Liver (tissue), 9 donors: ENCODE measurements around the gene ERC2. TPM values are rescaled to one million over a fixed set of nuclear protein-coding genes. Genes with fewer than 3 reads are reported as not detected.

Source experiments
- DNase-seq: peaks from one replicate; pipeline ENCODE4 v3.0.0-alpha.2; 2017; ENCODE audit warnings: low spot score
- H3K27ac ChIP-seq, 2 donors: one replicate each; pipeline ENCODE4 v1.7.0; 2013; ENCODE audit warnings: inconsistent platforms in 2 of 2, low read length in 2 of 2, control low read depth in 1 of 2, low read depth in 1 of 2, mild to moderate bottlenecking in 1 of 2
- H3K27me3 ChIP-seq, 4 donors: one replicate each; pipeline versions ENCODE4 v1.6.1 to v1.7.0; 2013; ENCODE audit warnings: low read length in 3 of 4, inconsistent platforms in 1 of 4, mild to moderate bottlenecking in 1 of 4, moderate library complexity in 1 of 4; ENCODE audit not compliant: control insufficient read depth in 4 of 4, insufficient read depth in 4 of 4
- H3K36me3 ChIP-seq, 4 donors: one replicate each; pipeline versions ENCODE4 v1.6.1 to v1.7.0; 2013; ENCODE audit warnings: low read length in 3 of 4, mild to moderate bottlenecking in 3 of 4, low read depth in 1 of 4, moderate library complexity in 1 of 4; ENCODE audit not compliant: control insufficient read depth in 4 of 4, insufficient read depth in 3 of 4
- H3K4me1 ChIP-seq, 4 donors: one replicate each; pipeline versions ENCODE4 v1.6.1 to v1.7.0; 2013; ENCODE audit warnings: low read length in 3 of 4, mild to moderate bottlenecking in 3 of 4, moderate library complexity in 1 of 4; ENCODE audit not compliant: control insufficient read depth in 4 of 4, insufficient read depth in 4 of 4
- H3K4me3 ChIP-seq, 3 donors: one replicate each; pipeline versions ENCODE4 v1.6.1 to v1.7.0; 2013; ENCODE audit warnings: low read length in 3 of 3, control low read depth in 1 of 3, low read depth in 1 of 3, mild to moderate bottlenecking in 1 of 3
- H3K9ac ChIP-seq, 2 donors: one replicate each; pipeline ENCODE4 v1.7.0; 2013; ENCODE audit warnings: low read length in 2 of 2, mild to moderate bottlenecking in 2 of 2, moderate library complexity in 2 of 2, control low read depth in 1 of 2, low read depth in 1 of 2
- H3K9me3 ChIP-seq, 4 donors: one replicate each; pipeline versions ENCODE4 v1.6.1 to v1.7.0; 2013; ENCODE audit warnings: low read length in 3 of 4; ENCODE audit not compliant: control insufficient read depth in 4 of 4
- ATF3 ChIP-seq: IDR thresholded peaks from 2 replicates; pipeline ENCODE4 v1.6.1; 2016; ENCODE audit warnings: antibody characterized with exemption
- CTCF ChIP-seq: fragments of 150-350 bp; IDR thresholded peaks from 2 replicates; pipeline ENCODE4 v1.5.1; 2017; ENCODE audit warnings: improper control_type of control experiment, low read depth, low read length; ENCODE audit not compliant: missing input control
- EGR1 ChIP-seq, 2 donors: IDR thresholded peaks; 2 replicates each; pipeline ENCODE4 v1.6.1; 2016 to 2018; ENCODE audit warnings: antibody characterized with exemption in 2 of 2, low read depth in 2 of 2
- FOXA1 ChIP-seq: IDR thresholded peaks from 2 replicates; pipeline ENCODE4 v1.6.1; 2016; ENCODE audit warnings: antibody characterized with exemption
- FOXA2 ChIP-seq: IDR thresholded peaks from 2 replicates; pipeline ENCODE4 v1.6.1; 2016; ENCODE audit warnings: antibody characterized with exemption
- GABPA ChIP-seq, 2 donors: IDR thresholded peaks in 1 of 2; conservative IDR thresholded peaks in 1 of 2; 2 replicates each; pipeline ENCODE4 v1.6.1; 2016; ENCODE audit warnings: antibody characterized with exemption in 2 of 2, mild to moderate bottlenecking in 1 of 2, moderate library complexity in 1 of 2
- HNF4A ChIP-seq, 2 donors: conservative IDR thresholded peaks; 2 replicates each; pipeline ENCODE4 v1.6.1; 2016; ENCODE audit warnings: antibody characterized with exemption in 2 of 2, mild to moderate bottlenecking in 2 of 2
- HNF4G ChIP-seq: IDR thresholded peaks from 2 replicates; pipeline ENCODE4 v1.6.1; 2016; ENCODE audit warnings: antibody characterized with exemption
- JUND ChIP-seq, 2 donors: IDR thresholded peaks; 2 replicates each; pipeline ENCODE4 v1.6.1; 2016; ENCODE audit warnings: antibody characterized with exemption in 2 of 2
- MAX ChIP-seq: IDR thresholded peaks from 2 replicates; pipeline ENCODE4 v1.6.1; 2016; ENCODE audit warnings: antibody characterized with exemption
- NR2F2 ChIP-seq: IDR thresholded peaks from 2 replicates; pipeline ENCODE4 v1.6.1; 2016; ENCODE audit warnings: antibody characterized with exemption
- RXRA ChIP-seq, 2 donors: IDR thresholded peaks; 2 replicates each; pipeline ENCODE4 v1.6.1; 2017 to 2018; ENCODE audit warnings: antibody characterized with exemption in 2 of 2, mild to moderate bottlenecking in 1 of 2
- SP1 ChIP-seq: IDR thresholded peaks from 2 replicates; pipeline ENCODE4 v1.6.1; 2018; ENCODE audit warnings: antibody characterized with exemption, mild to moderate bottlenecking
- TAF1 ChIP-seq: conservative IDR thresholded peaks from 2 replicates; pipeline ENCODE4 v1.6.1; 2016; ENCODE audit warnings: antibody characterized with exemption, mild to moderate bottlenecking
- YY1 ChIP-seq: IDR thresholded peaks from 2 replicates; pipeline ENCODE4 v1.6.1; 2016; ENCODE audit warnings: antibody characterized with exemption, mild to moderate bottlenecking
- ZBTB33 ChIP-seq: IDR thresholded peaks from 2 replicates; pipeline ENCODE4 v1.6.1; 2016; ENCODE audit warnings: antibody characterized with exemption
- WGBS: extraction: QIAGEN DNeasy Blood & Tissue Kit; methylation state at CpG from one replicate; pipeline ENCODE4 v1.1.7; 2013; 5-methylcytosine and 5-hydroxymethylcytosine counted together
- polyA plus RNA-seq, 2 donors: library from polyadenylated mRNA; stranded (reverse) in 1 of 2; unstranded in 1 of 2; fragments of 200-250 nt in 1 of 2; fragments of >200 nt in 1 of 2; fragmentation: Nextera tagmentation in 1 of 2; extraction: Ambion mirVana in 1 of 2; gene quantifications; one replicate each; pipeline versions ENCODE4 v1.2.1 to v1.2.3, GENCODE V29; 2013 to 2015
- total RNA-seq, 2 donors: library from RNA; depleted of rRNA; stranded (reverse); fragments of >200 nt; gene quantifications; one replicate each; pipeline ENCODE4 v1.2.3, GENCODE V29; 2014
- donor health status: healthy.
- donor health status: healthy.
- donor health status: healthy.
- donor health status: healthy.
- donor health status: healthy.

ERC2 gene
- total and polyA plus RNA-seq, 4 donors: 0.14 to 0.25 TPM; not detected in 2

- H3K27ac ChIP-seq: no peak overlapping the region
- H3K36me3 ChIP-seq: no peaks in the 10 kb centered on the region
- H3K27me3 ChIP-seq: peaks cover 0 to 3% (median 0%) of the 10 kb centered on the region in 4 donors
- no peak for DNase-seq
- no peak overlapping the region for H3K4me3 ChIP-seq
- TF ChIP-seq HNF4A (conservative IDR thresholded peaks at IDR 0.05) (no peak), ZBTB33 (no peak), NR2F2 (no peak), MAX (no peak), HNF4G (no peak), CTCF (no peak), FOXA2 (no peak), TAF1 (no peak), JUND (IDR thresholded peaks at IDR 0.05) (no peak), SP1 (no peak), ATF3 (no peak)
- no peaks in the 10 kb centered on the region for H3K9me3 ChIP-seq
- no peak overlapping the region for H3K9ac ChIP-seq
- H3K4me1 ChIP-seq: no peaks in the 10 kb centered on the region
Measured at GRCh38 chr3:55824406-55824805, 643.9 kb downstream of the ERC2 start.

- Histone ChIP-seq H3K4me3 (no peak overlapping the region), H3K27me3 (peaks cover 0 to 3% (median 0%) of the 10 kb centered on the region in 4 donors), H3K4me1 (no peaks in the 10 kb centered on the region), H3K27ac (no peak overlapping the region), H3K36me3 (no peaks in the 10 kb centered on the region), H3K9me3 (no peaks in the 10 kb centered on the region), H3K9ac (no peak overlapping the region)
- no peak for TF ChIP-seq ZBTB33
- no peak for TF ChIP-seq EGR1 (IDR thresholded peaks at IDR 0.05; ENCODE audit: low read depth in 2 of 2)
- TF ChIP-seq TAF1: no peak
- TF ChIP-seq YY1: no peak
- no peak for TF ChIP-seq HNF4A (conservative IDR thresholded peaks at IDR 0.05)
- TF ChIP-seq FOXA1: no peak
- TF ChIP-seq GABPA (IDR thresholded peaks at IDR 0.05 in 1 of 2, conservative IDR thresholded peaks at IDR 0.05 in 1 of 2): no peak
- TF ChIP-seq RXRA (IDR thresholded peaks at IDR 0.05): no peak
- TF ChIP-seq FOXA2: no peak
- TF ChIP-seq CTCF: no peak
- TF ChIP-seq MAX: no peak
- WGBS: 100% methylated on average over 1 of the region's 1 CpG
- no peak for DNase-seq
Measured at GRCh38 chr3:55823829-55824228, 644.4 kb downstream of the ERC2 start.
